GM06990 (cell line): ENCODE measurements around the gene AGFG1.

Experiments
- DNase-seq: peaks from one replicate; pipeline ENCODE4 v3.0.0-alpha.2; 2011; ENCODE audit not compliant: insufficient read length; ENCODE audit errors: extremely low read depth
- H3K27me3 ChIP-seq: replicated peaks from 2 replicates; pipeline ENCODE4 v1.6.0; 2011; ENCODE audit warnings: low read length; ENCODE audit not compliant: control insufficient read depth, insufficient read depth
- H3K36me3 ChIP-seq: 2 replicates; pipeline ENCODE4 v1.5.1; 2011; ENCODE audit warnings: low read length; ENCODE audit not compliant: control insufficient read depth, insufficient read depth
- H3K4me3 ChIP-seq: replicated peaks from 2 replicates; pipeline ENCODE4 v1.5.1; 2011; ENCODE audit warnings: low read depth, mild to moderate bottlenecking, control low read depth, low read length
- CTCF ChIP-seq: IDR thresholded peaks from 2 replicates; pipeline ENCODE4 v1.5.1; 2011; ENCODE audit warnings: low read length, control low read depth, mild to moderate bottlenecking, inconsistent platforms; ENCODE audit not compliant: insufficient read depth, poor library complexity, severe bottlenecking

AGFG1 gene

GRCh38 chr2:227576110-227576509 is 104.2 kb downstream of the AGFG1 start:
- no peak for DNase-seq

GRCh38 chr2:227576812-227577211 is 104.9 kb downstream of the AGFG1 start:
- no peak for DNase-seq
- Histone ChIP-seq H3K27me3 (no peaks in the 10 kb centered on the region), H3K4me3 (no peak overlapping the region), H3K36me3 (no peaks in the 10 kb centered on the region)
- no peak for TF ChIP-seq CTCF

More at GRCh38 chr2:227576110-227576509, 104.2 kb downstream of the AGFG1 start:
- no peaks in the 10 kb centered on the region for H3K36me3 ChIP-seq
- no peak overlapping the region for H3K4me3 ChIP-seq
- no peak for TF ChIP-seq CTCF
- H3K27me3 ChIP-seq, result no peaks in the 10 kb centered on the region

GRCh38 chr2:227577555-227577954 is 105.6 kb downstream of the AGFG1 start:
- no peak overlapping the region for H3K4me3 ChIP-seq
- DNase-seq, result no peak

GRCh38 chr2:227578642-227579041 is 106.7 kb downstream of the AGFG1 start:
- peak; percentile 6 for TF ChIP-seq CTCF
- Histone ChIP-seq H3K36me3 (no peaks in the 10 kb centered on the region), H3K4me3 (no peak overlapping the region), H3K27me3 (no peaks in the 10 kb centered on the region)
- no peak for DNase-seq

More at GRCh38 chr2:227577555-227577954, 105.6 kb downstream of the AGFG1 start:
- no peaks in the 10 kb centered on the region for H3K27me3 ChIP-seq
- no peak for TF ChIP-seq CTCF
- H3K36me3 ChIP-seq, result no peaks in the 10 kb centered on the region

GRCh38 chr2:227579791-227580190 is 107.8 kb downstream of the AGFG1 start:
- Histone ChIP-seq H3K36me3 (no peaks in the 10 kb centered on the region), H3K4me3 (no peak overlapping the region), H3K27me3 (no peaks in the 10 kb centered on the region)
- TF ChIP-seq CTCF, result no peak
- DNase-seq, result no peak

GRCh38 chr2:227582369-227582768 is 110.4 kb downstream of the AGFG1 start:
- TF ChIP-seq CTCF, result no peak
- H3K4me3 ChIP-seq, result no peak overlapping the region
- no peaks in the 10 kb centered on the region for H3K27me3 ChIP-seq
- DNase-seq, result no peak
- H3K36me3 ChIP-seq, result no peaks in the 10 kb centered on the region
